Hair follicular keratinocyte (primary cell): ENCODE measurements around the gene PCK2. TPM values are rescaled to one million over a fixed set of nuclear protein-coding genes. Genes with fewer than 3 reads are reported as not detected.

Source experiments
- total RNA-seq: library from RNA; depleted of rRNA; stranded (reverse); fragments of >200 nt; gene quantifications from 2 replicates; pipeline ENCODE4 v1.2.3, GENCODE V29; 2015

PCK2 gene
- total RNA-seq: 40.7 and 91.5 TPM in 2 replicates

GRCh38 chr14:24093901-24094840 lies at the start of gene PCK2:
TSS of gene PCK2 (plus strand) at chr14:24094311. CDS start at chr14:24094406, 95 bp downstream.

GRCh38 chr14:24051789-24052655 lies 42.1 kb upstream of the PCK2 start, which contains the start of gene CARMIL3:
TSS of gene CARMIL3 (plus strand) at chr14:24052009. CDS start at chr14:24052154, 145 bp downstream.

GRCh38 chr14:24071144-24071697 lies 22.9 kb upstream of the PCK2 start, which contains the start of gene CPNE6:
TSS of gene CPNE6 (plus strand) at chr14:24071562. CDS start at chr14:24072937, 1,375 bp downstream.

GRCh38 chr14:24114532-24115421 lies 20.7 kb downstream of the PCK2 start, which contains the start of the genes DCAF11 and NRL:
TSS of gene DCAF11 (plus strand) at chr14:24114777. CDS start at chr14:24115595, 818 bp downstream.
TSS of gene NRL (minus strand) at chr14:24114949. CDS start at chr14:24082848, 32,101 bp downstream.

GRCh38 chr14:24130380-24130716 lies 36.2 kb downstream of the PCK2 start, which contains the start of gene FITM1:
TSS of gene FITM1 (plus strand) at chr14:24130659. CDS start at chr14:24131564, 905 bp downstream.

GRCh38 chr14:24135834-24136683 lies 41.9 kb downstream of the PCK2 start, which contains the start of gene PSME1:
TSS of gene PSME1 (plus strand) at chr14:24136194. CDS start at chr14:24136263, 69 bp downstream.

GRCh38 chr14:24141097-24141880 lies 47.2 kb downstream of the PCK2 start, which contains the start of gene EMC9:
TSS of gene EMC9 (minus strand) at chr14:24141591. CDS start at chr14:24141304, 287 bp downstream.

GRCh38 chr14:24146453-24146977 lies 52.4 kb downstream of the PCK2 start, which contains the start of gene PSME2:
TSS of gene PSME2 (minus strand) at chr14:24146610. CDS start at chr14:24146581, 29 bp downstream.

GRCh38 chr14:24146978-24147760 lies 53.1 kb downstream of the PCK2 start, which contains the start of gene RNF31:
TSS of gene RNF31 (plus strand) at chr14:24147498. CDS start at chr14:24147699, 201 bp downstream.

Other genes starting within 250 kb of the PCK2 start
- 41.8 and 51.1 TPM in 2 replicates for gene DHRS4, start 140.5 kb upstream of the PCK2 start, total RNA-seq
- 15.7 and 18.7 TPM in 2 replicates for gene DHRS4L2, start 105.4 kb upstream of the PCK2 start, total RNA-seq
- 0.08 TPM in 1 of 2 replicates, not detected in the other for gene CARMIL3, start 42.3 kb upstream of the PCK2 start, total RNA-seq
- not detected in 2 replicates for gene CPNE6, start 22.7 kb upstream of the PCK2 start, total RNA-seq
- 46.7 and 48.0 TPM in 2 replicates for gene DCAF11, start 20.5 kb downstream of the PCK2 start, total RNA-seq
- gene NRL, start 20.6 kb downstream of the PCK2 start, total RNA-seq: 1.2 and 2.2 TPM in 2 replicates
- not detected in 2 replicates for gene FITM1, start 36.3 kb downstream of the PCK2 start, total RNA-seq
- 167 and 202 TPM in 2 replicates for gene PSME1, start 41.9 kb downstream of the PCK2 start, total RNA-seq
- 22.3 and 37.2 TPM in 2 replicates for gene EMC9, start 47.3 kb downstream of the PCK2 start, total RNA-seq
- gene PSME2, start 52.3 kb downstream of the PCK2 start, total RNA-seq: 109 and 116 TPM in 2 replicates
- gene RNF31, start 53.2 kb downstream of the PCK2 start, total RNA-seq: 24.4 and 30.7 TPM in 2 replicates
- gene IRF9, start 67.0 kb downstream of the PCK2 start, total RNA-seq: 22.3 and 67.3 TPM in 2 replicates
- 6.1 and 6.7 TPM in 2 replicates for gene REC8, start 77.8 kb downstream of the PCK2 start, total RNA-seq
- gene IPO4, start 94.5 kb downstream of the PCK2 start, total RNA-seq: 42.4 and 82.5 TPM in 2 replicates
- gene TM9SF1, start 101.1 kb downstream of the PCK2 start, total RNA-seq: 45.7 and 48.7 TPM in 2 replicates
- 0.87 TPM in 1 of 2 replicates, not detected in the other for gene TSSK4, start 111.4 kb downstream of the PCK2 start, total RNA-seq
- 50.4 and 54.0 TPM in 2 replicates for gene CHMP4A, start 119.2 kb downstream of the PCK2 start, total RNA-seq
- 11.4 and 18.3 TPM in 2 replicates for gene MDP1, start 121.8 kb downstream of the PCK2 start, total RNA-seq
- gene NEDD8, start 138.1 kb downstream of the PCK2 start, total RNA-seq: 249 and 288 TPM in 2 replicates
- 72.9 and 86.9 TPM in 2 replicates for gene GMPR2, start 138.6 kb downstream of the PCK2 start, total RNA-seq
- gene TINF2, start 148.3 kb downstream of the PCK2 start, total RNA-seq: 63.4 and 72.7 TPM in 2 replicates
- gene TGM1, start 168.9 kb downstream of the PCK2 start, total RNA-seq: 10.5 and 19.3 TPM in 2 replicates
- gene RABGGTA, start 177.3 kb downstream of the PCK2 start, total RNA-seq: 51.2 and 83.1 TPM in 2 replicates
- 39.3 and 76.7 TPM in 2 replicates for gene DHRS1, start 205.5 kb downstream of the PCK2 start, total RNA-seq
- gene NOP9, start 205.5 kb downstream of the PCK2 start, total RNA-seq: 13.9 and 18.4 TPM in 2 replicates
- gene CIDEB, start 213.7 kb downstream of the PCK2 start, total RNA-seq: 3.2 and 4.1 TPM in 2 replicates
- 37.0 and 42.9 TPM in 2 replicates for gene LTB4R2, start 215.8 kb downstream of the PCK2 start, total RNA-seq
- 14.0 and 20.1 TPM in 2 replicates for gene LTB4R, start 217.2 kb downstream of the PCK2 start, total RNA-seq
- gene ADCY4, start 240.8 kb downstream of the PCK2 start, total RNA-seq: 0.23 and 0.34 TPM in 2 replicates
- 5.4 and 8.0 TPM in 2 replicates for gene RIPK3, start 245.7 kb downstream of the PCK2 start, total RNA-seq